Measurements from ENCODE around the gene CTPS2.
"Not testable (repeated sequence)": the region's sequence is repeated elsewhere in the genome, so short reads cannot be mapped to it uniquely, and the experiment has no call there.

CTPS2 gene

DNA sequence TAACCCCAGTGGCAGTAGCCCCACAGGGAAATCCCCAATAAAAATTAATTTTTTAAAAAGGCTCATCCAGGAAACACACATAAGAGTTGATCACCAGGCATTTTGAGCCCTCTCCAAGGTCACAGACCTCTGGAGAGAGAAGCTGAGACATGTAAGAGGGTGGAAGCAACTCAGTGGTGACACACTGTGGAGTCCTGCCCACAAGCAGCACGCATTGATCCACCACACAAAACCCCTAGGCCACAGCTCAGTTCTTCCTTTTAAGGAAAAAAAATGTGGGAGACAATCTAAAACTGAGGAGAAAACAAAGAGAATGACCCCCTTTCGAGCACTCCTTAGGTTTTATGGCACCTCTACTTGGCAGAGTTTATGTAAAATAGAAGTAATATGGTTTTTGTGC is 134.3 kb downstream of the CTPS2 start:
- H3K36me3 ChIP-seq (ENCODE audit: control insufficient read depth, insufficient read depth, low read length), result no peaks in the 10 kb centered on the region
- H3K27me3 ChIP-seq (replicated peaks; ENCODE audit: control insufficient read depth, insufficient read depth, low read length), result no peaks in the 10 kb centered on the region
- DNase-seq (ENCODE audit: extremely low read depth, insufficient read length), result no peak
- no peak overlapping the region for H3K4me3 ChIP-seq (replicated peaks; ENCODE audit: low read depth, low read length)
- TF ChIP-seq, protein P1, sequence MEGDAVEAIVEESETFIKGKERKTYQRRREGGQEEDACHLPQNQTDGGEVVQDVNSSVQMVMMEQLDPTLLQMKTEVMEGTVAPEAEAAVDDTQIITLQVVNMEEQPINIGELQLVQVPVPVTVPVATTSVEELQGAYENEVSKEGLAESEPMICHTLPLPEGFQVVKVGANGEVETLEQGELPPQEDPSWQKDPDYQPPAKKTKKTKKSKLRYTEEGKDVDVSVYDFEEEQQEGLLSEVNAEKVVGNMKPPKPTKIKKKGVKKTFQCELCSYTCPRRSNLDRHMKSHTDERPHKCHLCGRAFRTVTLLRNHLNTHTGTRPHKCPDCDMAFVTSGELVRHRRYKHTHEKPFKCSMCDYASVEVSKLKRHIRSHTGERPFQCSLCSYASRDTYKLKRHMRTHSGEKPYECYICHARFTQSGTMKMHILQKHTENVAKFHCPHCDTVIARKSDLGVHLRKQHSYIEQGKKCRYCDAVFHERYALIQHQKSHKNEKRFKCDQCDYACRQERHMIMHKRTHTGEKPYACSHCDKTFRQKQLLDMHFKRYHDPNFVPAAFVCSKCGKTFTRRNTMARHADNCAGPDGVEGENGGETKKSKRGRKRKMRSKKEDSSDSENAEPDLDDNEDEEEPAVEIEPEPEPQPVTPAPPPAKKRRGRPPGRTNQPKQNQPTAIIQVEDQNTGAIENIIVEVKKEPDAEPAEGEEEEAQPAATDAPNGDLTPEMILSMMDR (IDR thresholded peaks at IDR 0.05; ENCODE audit: insufficient read depth, low read length, poor library complexity, severe bottlenecking), result no peak

DNA sequence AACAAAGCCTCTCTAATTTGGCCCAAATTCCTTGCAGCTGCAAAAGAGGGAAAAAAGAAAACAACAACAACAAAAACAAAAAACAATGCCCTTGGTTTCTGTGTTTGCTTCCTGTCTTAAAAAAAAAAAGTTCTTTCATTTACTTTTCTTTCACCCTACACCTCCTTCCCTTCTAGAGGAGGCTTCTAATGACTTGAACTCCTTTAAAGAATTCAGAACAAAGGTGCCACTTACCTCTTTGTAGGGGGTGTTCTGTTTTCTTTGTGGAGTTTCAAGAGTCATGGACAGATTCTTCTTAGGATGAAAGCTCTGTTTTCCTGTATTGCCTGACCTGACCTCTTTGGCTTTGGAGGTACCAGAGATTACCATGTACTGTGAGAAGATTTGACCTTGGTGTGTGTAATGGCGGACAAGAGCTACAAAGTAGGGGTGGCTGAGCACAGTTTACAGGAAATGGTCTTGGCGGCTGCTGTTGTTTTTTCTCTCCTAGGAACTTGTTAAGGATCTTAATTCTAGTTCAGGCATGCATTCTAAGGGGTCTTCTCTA is 134.9 kb downstream of the CTPS2 start:
- H3K4me3 ChIP-seq (replicated peaks; ENCODE audit: low read depth, low read length), result no peak overlapping the region
- no peak for DNase-seq (ENCODE audit: extremely low read depth, insufficient read length)
- TF ChIP-seq, protein P1 (IDR thresholded peaks at IDR 0.05; ENCODE audit: insufficient read depth, low read length, poor library complexity, severe bottlenecking), result no peak
- no peaks in the 10 kb centered on the region for H3K27me3 ChIP-seq (replicated peaks; ENCODE audit: control insufficient read depth, insufficient read depth, low read length)
- no peaks in the 10 kb centered on the region for H3K36me3 ChIP-seq (ENCODE audit: control insufficient read depth, insufficient read depth, low read length)

DNA sequence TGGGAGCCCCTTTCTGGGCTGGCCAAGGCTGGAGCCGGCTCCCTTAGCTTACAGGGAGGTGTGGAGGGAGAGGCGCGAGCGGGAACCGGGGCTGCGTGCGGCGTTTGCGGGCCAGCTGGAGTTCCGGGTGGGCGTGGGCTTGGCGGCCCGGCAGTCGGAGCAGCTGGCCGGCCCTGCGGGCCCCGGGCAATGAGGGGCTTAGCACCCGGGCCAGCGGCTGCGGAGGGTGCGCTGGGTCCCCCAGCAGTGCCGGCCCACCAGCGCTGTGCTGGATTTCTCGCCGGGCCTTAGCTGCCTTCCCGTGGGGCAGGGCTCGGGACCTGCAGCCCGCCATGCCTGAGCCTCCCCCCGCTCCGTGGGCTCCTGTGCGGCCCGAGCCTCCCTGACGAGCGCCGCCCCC is 137.1 kb downstream of the CTPS2 start:
- H3K27me3 ChIP-seq (replicated peaks; ENCODE audit: control insufficient read depth, insufficient read depth, low read length); H3K4me3 ChIP-seq (replicated peaks; ENCODE audit: low read depth, low read length); DNase-seq (ENCODE audit: extremely low read depth, insufficient read length); H3K36me3 ChIP-seq (ENCODE audit: control insufficient read depth, insufficient read depth, low read length): not testable (repeated sequence)

DNA sequence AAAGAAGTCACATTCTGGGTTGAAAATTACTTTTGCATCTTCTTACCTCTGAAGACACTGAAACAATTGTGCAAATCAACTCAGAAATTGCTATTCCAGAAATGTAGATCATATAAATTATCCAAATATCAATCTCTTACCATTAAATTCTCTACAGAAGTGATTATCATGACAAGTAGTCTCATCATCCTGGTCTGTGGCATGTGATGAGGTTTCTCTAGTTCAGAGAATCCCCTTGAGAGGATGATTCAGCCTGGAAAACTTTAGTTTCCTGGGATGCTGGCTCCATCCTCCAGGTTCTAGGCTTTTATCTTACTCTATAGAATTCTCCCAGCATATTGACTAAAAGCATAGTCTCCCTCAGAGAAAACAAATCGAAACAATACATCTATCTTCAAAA is 138.7 kb downstream of the CTPS2 start:
- Histone ChIP-seq H3K27me3 (replicated peaks; ENCODE audit: control insufficient read depth, insufficient read depth, low read length) (no peaks in the 10 kb centered on the region), H3K4me3 (replicated peaks; ENCODE audit: low read depth, low read length) (no peak overlapping the region), H3K36me3 (ENCODE audit: control insufficient read depth, insufficient read depth, low read length) (no peaks in the 10 kb centered on the region)
- DNase-seq (ENCODE audit: extremely low read depth, insufficient read length), result no peak
- TF ChIP-seq, protein P1 (IDR thresholded peaks at IDR 0.05; ENCODE audit: insufficient read depth, low read length, poor library complexity, severe bottlenecking), result no peak

DNA sequence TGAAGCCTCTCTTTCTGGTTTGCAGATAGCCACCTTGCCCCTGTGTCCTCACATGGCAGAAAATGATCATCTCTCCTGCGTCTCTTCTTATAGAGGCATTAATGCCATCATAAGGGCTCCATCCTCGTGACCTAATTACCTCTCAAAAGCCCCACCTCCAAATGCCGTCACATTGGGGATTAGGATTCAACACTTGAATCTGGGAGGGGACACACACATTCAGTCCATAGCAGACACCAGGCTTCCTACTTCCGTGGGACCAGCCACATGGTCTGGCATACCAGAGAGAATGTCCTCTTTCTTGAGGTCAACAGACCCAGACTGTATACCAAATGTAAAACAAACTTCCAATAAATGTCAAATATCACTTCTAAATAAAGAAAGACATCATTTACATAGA is 144.8 kb downstream of the CTPS2 start:
- Histone ChIP-seq H3K4me3 (replicated peaks; ENCODE audit: low read depth, low read length) (no peak overlapping the region), H3K27me3 (replicated peaks; ENCODE audit: control insufficient read depth, insufficient read depth, low read length) (no peaks in the 10 kb centered on the region), H3K36me3 (ENCODE audit: control insufficient read depth, insufficient read depth, low read length) (no peaks in the 10 kb centered on the region)
- no peak for DNase-seq (ENCODE audit: extremely low read depth, insufficient read length)
- TF ChIP-seq, protein P1 (IDR thresholded peaks at IDR 0.05; ENCODE audit: insufficient read depth, low read length, poor library complexity, severe bottlenecking), result no peak

DNA sequence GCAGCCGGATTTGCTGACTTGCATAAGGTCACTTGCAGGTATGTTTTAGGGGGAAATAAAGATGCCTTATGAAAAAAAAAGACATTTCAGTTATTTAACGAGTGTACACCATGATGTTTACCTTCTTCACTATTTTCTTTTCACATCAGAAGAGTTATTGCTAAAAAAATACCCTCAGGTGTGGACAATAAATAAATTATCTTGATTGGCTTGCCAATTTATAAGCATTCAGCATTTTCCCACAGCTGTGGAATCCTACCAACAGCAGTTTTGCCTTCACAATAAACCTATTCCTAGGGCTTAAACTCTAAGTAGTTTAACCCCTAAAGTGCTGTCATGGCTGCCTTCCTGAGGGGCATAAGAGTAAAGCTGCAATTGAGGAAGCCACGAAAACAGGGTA is 145.9 kb downstream of the CTPS2 start:
- TF ChIP-seq, protein P1 (IDR thresholded peaks at IDR 0.05; ENCODE audit: insufficient read depth, low read length, poor library complexity, severe bottlenecking), result no peak
- Histone ChIP-seq H3K27me3 (replicated peaks; ENCODE audit: control insufficient read depth, insufficient read depth, low read length) (no peaks in the 10 kb centered on the region), H3K36me3 (ENCODE audit: control insufficient read depth, insufficient read depth, low read length) (no peaks in the 10 kb centered on the region), H3K4me3 (replicated peaks; ENCODE audit: low read depth, low read length) (no peak overlapping the region)
- no peak for DNase-seq (ENCODE audit: extremely low read depth, insufficient read length)

All from GM06990 (cell line).